ENCODE data around the gene UBR1. TPM values are rescaled to one million over a fixed set of nuclear protein-coding genes. Genes with fewer than 3 reads are reported as not detected.

The UBR1 gene
- total RNA-seq, 1 experiment from 2014 or later: 17.9 TPM

- no peak for DNase-seq (ENCODE audit: low read depth, low spot score)
- ChIA-PET CTCF (no interaction called here), POLR2A (no interaction called here), RAD21 (ENCODE audit: low non-redundant PET in 1 of 2, low total read pairs in 2 of 2, uncharacterized antibody in 2 of 2, unreplicated experiment in 2 of 2) (no interaction called here)
- Histone ChIP-seq H4K20me1 (ENCODE audit: insufficient read depth) (no peaks in the 10 kb centered on the region), H3K36me3 (ENCODE audit: control insufficient read depth in 1 of 2, insufficient read depth in 2 of 2, low read length in 2 of 2) (no peaks in the 10 kb centered on the region; a peak in 1 of 4 replicates), H3K4me1 (ENCODE audit: control insufficient read depth in 1 of 2, insufficient read depth in 2 of 2, low read length in 2 of 2) (peaks cover 11 to 12% of the 10 kb centered on the region in 2 experiments), H3K4me2 (ENCODE audit: low read length) (peak overlapping the region; percentile 86), H2AFZ (ENCODE audit: low read depth, low read length, poor library complexity, severe bottlenecking) (peak overlapping the region; percentile 7), H3K9ac (ENCODE audit: low read length) (peak overlapping the region; percentile 74), H3K9me2 (ENCODE audit: insufficient read depth) (no peaks in the 10 kb centered on the region), H3K79me2 (ENCODE audit: insufficient read depth, low read length) (peaks cover 48% of the 10 kb centered on the region), H3K27me3 (ENCODE audit: insufficient read depth, low read length) (no peaks in the 10 kb centered on the region), H3K4me3 (replicated peaks in 1 of 2; ENCODE audit: low read depth in 1 of 2, low read length in 2 of 2) (peak overlapping the region; percentile 77 to 79), H3K27ac (ENCODE audit: low read depth, low read length) (peak overlapping the region; percentile 63), H3K9me3 (ENCODE audit: control insufficient read depth in 1 of 2, insufficient read depth in 1 of 2, low read depth in 1 of 2, low read length in 2 of 2) (no peaks in the 10 kb centered on the region)
- ATAC-seq: peak; percentile 47
- intact Hi-C loops (cut with micrococcal nuclease): no loop called here
- TF ChIP-seq EGR1 (IDR thresholded peaks at IDR 0.05; ENCODE audit: low read depth): no peak
- no peak for TF ChIP-seq CBX3 (IDR thresholded peaks at IDR 0.05; ENCODE audit: low read depth)
- no peak for TF ChIP-seq JUND (IDR thresholded peaks at IDR 0.05)
- TF ChIP-seq ZBTB33 (IDR thresholded peaks at IDR 0.05; ENCODE audit: extremely low read depth, insufficient replicate concordance, low read length): no peak
- no peak for TF ChIP-seq MAX (IDR thresholded peaks at IDR 0.05)
- no peak for TF ChIP-seq REST (IDR thresholded peaks at IDR 0.05; ENCODE audit: low read depth)
- no peak for TF ChIP-seq EZH2phosphoT487 (IDR thresholded peaks at IDR 0.05; ENCODE audit: borderline replicate concordance)
- TF ChIP-seq ATF3 (IDR thresholded peaks at IDR 0.05): no peak
- TF ChIP-seq ZNF274 (IDR thresholded peaks at IDR 0.05; ENCODE audit: low read depth, low read length): no peak
- TSS peak; percentile 78 for BruUV-seq (replicated peaks)
These were observed 631 bp downstream of the UBR1 start for GRCh38 chr15:43105077-43105736.

Measured in HCT116 (cell line).